Coronary artery (tissue), 2 donors: ENCODE measurements around the gene LRRC28.
"Not testable (repeated sequence)": the region's sequence is repeated elsewhere in the genome, so short reads cannot be mapped to it uniquely, and the experiment has no call there.

Experiments used
- DNase-seq: peaks from one replicate; pipeline ENCODE4 v3.0.0-alpha.2; 2017; ENCODE audit warnings: low spot score
- H3K27ac ChIP-seq, 2 donors: fragments of 200-600 bp; sonication (generic); one replicate each; pipeline ENCODE4 v1.5.1; 2016 to 2019
- H3K4me3 ChIP-seq: fragments of 200-600 bp; sonication (generic); 2 replicates; pipeline ENCODE4 v1.5.1; 2016; ENCODE audit warnings: mild to moderate bottlenecking, moderate library complexity
- TF ChIP-seq, protein P1 (sequence below): fragments of 200-600 bp; sonication (generic); IDR thresholded peaks from one replicate; pipeline ENCODE4 v1.5.1; 2019; ENCODE audit warnings: antibody characterized with exemption

Gene LRRC28

DNA sequence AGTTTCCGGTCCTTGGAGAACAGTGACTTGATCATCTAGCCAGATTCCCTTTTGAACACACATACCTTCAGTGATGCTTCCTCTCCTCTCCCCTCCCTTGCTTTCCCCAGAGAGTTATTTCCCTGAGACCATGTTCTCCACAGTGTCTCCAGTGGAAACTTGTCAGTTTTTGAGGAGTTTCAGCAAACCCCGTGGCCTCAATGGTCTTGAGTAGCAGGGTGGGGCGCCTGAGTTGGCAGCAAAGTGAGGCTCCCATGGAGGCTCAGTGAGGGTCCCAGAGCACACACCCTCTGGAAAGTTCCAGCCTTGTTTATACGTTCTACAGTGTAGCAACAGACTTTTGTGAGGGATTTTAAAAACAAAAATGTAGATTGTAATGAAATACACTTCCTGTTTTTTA is 135.1 kb downstream of the LRRC28 start:
- peak overlapping the region in 1 of 2 donors; percentile 7 for H3K27ac ChIP-seq
- TF ChIP-seq, protein P1, sequence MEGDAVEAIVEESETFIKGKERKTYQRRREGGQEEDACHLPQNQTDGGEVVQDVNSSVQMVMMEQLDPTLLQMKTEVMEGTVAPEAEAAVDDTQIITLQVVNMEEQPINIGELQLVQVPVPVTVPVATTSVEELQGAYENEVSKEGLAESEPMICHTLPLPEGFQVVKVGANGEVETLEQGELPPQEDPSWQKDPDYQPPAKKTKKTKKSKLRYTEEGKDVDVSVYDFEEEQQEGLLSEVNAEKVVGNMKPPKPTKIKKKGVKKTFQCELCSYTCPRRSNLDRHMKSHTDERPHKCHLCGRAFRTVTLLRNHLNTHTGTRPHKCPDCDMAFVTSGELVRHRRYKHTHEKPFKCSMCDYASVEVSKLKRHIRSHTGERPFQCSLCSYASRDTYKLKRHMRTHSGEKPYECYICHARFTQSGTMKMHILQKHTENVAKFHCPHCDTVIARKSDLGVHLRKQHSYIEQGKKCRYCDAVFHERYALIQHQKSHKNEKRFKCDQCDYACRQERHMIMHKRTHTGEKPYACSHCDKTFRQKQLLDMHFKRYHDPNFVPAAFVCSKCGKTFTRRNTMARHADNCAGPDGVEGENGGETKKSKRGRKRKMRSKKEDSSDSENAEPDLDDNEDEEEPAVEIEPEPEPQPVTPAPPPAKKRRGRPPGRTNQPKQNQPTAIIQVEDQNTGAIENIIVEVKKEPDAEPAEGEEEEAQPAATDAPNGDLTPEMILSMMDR, result no peak
- H3K4me3 ChIP-seq, result no peak overlapping the region
- no peak for DNase-seq

DNA sequence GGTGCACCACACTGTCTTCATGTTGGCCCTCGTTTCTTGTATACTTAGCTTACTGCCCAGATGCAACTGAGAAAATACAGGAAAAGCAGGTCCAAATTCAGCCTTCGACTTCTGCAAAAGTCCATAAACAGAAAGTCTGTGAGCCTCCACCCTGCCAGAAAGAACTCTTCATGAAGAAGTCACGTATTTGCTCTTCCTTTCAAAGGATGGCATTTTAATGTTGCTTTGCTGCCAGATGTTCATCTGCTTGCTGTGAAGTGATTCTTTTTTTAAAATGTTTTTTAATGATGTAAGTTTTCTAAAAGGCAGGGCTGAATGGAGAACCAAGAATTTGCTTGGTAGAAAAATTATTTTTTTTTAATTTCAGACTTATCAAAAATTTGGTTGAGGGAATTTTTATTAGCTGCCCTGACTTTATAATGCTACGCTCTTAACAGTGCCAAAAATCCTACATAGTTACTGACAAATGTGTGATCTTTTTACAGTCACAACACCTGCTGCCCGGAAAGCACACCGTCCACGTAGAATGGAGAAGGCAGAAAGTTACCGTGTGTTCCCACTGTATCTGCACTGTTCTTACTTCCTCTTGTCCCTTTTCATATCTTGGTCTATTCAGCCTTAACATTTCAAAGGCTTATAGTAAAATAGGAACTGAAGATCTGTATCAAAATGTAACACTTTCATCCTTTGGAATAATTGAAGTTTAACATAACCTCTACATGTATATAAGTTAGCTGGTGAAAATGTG is 136.3 kb downstream of the LRRC28 start:
- TF ChIP-seq, protein P1, result no peak
- no peak for DNase-seq
- no peak overlapping the region for H3K27ac ChIP-seq

DNA sequence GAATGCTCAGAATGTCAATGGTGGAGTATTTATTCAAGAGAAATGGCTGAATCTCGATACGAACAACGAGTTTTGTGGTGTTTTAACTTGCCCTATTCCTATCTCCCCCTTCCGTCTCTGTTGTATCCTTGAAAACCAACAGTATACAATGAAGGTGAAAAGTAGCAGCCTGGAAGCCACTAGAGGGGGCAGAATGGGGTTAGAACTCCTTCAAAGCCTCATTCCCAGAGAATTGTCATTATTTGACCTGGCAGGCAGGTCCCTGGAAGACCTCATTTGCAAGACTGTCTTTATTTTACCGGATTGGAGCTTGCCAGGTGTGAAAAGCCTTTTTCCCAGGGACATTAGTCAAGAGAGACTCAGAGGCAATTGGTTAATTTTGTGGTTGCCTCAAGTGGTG is 139.4 kb downstream of the LRRC28 start:
- TF ChIP-seq, protein P1, result no peak
- Histone ChIP-seq H3K4me3 (no peak overlapping the region), H3K27ac (no peak overlapping the region)
- no peak for DNase-seq

More for the DNA sequence above, 136.3 kb downstream of the LRRC28 start:
- no peak overlapping the region for H3K4me3 ChIP-seq

DNA sequence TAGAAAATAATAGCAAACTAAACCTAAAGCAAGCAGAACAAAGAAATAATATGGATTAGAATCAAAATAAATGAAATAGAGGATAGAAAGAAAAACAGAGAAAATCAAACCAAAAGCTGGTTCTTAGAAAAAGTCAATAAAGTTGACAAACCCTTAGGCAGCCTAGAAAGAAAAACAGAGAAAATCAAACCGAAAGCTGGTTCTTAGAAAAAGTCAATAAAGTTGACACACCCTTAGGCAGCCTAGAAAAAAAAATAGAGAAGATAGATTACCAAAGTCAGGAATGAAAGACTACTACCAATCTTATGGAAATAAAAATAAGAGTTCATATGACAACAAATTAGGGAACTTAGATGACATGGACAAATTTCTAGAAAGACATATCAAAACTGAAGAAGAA is 142.4 kb downstream of the LRRC28 start:
- DNase-seq, result no peak
- Histone ChIP-seq H3K27ac (no peak overlapping the region), H3K4me3 (no peak overlapping the region)
- TF ChIP-seq, protein P1, result no peak

DNA sequence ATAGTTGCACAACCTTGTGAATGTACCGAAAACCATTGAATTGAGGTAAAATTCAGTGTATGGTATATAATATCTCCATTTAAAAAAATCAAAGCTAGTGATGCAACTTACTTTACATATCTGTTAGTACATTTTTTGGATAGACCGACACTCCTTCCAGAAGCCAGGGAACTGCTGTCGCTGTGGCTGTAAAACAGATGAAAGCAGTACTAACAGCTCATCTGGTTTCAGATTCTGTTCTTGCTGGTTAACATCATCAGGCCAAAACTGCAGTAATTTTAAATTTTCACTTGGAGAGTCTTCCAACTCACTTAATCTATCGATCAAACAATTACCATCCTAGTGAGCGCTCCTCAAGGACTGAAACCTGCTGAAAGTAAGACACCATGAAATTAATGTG is 145.1 kb downstream of the LRRC28 start:
- DNase-seq, result no peak
- Histone ChIP-seq H3K4me3 (no peak overlapping the region), H3K27ac (no peak overlapping the region)
- TF ChIP-seq, protein P1, result no peak

DNA sequence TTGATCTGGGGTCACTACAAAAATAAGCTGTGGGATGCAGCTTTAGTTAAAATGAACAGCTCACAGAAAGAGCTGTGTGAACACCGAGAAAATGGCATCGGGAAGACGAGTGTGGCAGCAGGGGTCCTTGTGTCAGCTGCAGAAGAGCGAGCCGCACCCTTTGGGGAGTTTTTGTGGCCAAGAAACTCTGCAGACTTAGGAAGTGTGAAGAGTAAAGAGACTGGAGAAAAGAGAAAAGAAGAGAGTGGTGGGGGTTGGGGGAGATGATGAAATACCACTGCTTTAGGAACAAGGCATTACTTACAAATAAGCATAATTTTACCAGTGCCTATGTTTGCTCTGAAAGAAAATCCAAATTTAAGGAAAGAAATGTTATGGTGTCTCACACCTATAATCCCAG is 147.8 kb downstream of the LRRC28 start:
- TF ChIP-seq, protein P1, result no peak
- H3K27ac ChIP-seq, result no peak overlapping the region
- DNase-seq, result no peak
- no peak overlapping the region for H3K4me3 ChIP-seq

DNA sequence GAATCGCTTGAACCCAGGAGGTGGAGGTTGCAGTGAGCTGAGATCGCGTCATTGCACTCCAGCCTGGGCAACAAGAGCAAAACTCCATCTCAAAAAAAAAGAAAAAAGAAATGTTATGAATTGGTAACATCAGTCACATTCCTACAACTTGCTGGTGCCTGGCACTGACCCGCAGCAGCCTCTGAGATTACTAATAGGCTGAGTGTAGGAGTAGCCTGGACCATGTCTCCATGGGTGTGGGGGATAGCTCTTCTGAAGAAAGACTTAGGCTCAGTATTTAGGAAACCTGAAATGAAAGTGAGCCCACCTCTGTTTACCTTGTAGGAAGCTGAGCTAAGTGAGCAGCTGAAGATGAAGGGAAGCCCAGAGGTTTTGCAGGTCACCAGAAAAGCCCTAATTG is 148.3 kb downstream of the LRRC28 start:
- TF ChIP-seq, protein P1, result no peak
- H3K27ac ChIP-seq, result no peak overlapping the region

DNA sequence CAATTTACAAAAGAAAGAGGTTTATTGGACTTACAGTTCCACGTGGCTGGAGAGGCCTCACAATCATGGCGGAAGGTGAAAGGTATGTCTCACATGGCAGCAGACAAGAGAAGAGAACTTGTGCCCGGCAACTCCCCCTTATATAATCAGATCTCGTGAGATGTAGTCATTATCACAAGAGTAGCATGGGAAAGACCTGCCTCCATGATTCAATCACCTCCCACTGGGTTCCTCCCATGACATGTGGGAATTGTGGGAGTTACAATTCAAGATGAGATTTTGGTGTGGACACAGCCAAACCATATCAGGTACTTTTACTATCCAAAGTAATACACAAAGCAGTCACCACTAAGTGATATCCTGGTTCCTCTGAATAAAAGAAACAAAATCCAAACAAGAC is 149.9 kb downstream of the LRRC28 start:
- DNase-seq, H3K27ac ChIP-seq, H3K4me3 ChIP-seq: not testable (repeated sequence)

More for the DNA sequence above, 148.3 kb downstream of the LRRC28 start:
- DNase-seq, result no peak
- H3K4me3 ChIP-seq, result no peak overlapping the region
